HG03439 (cell line): ENCODE measurements around the gene DAPK3.
"Not testable (repeated sequence)": the region's sequence is repeated elsewhere in the genome, so short reads cannot be mapped to it uniquely, and the experiment has no call there.

ENCODE experiments used
- ATAC-seq: cut with Tn5 transposase; IDR thresholded peaks from one replicate; pipeline ENCODE4 v1.9.1; 2021; ENCODE audit warnings: mild to moderate bottlenecking, moderate library complexity; ENCODE audit not compliant: unreplicated experiment

Gene DAPK3

GRCh38 chr19:3970808-3971598 is at the start of gene DAPK3:
Gene DAPK3, minus strand, starts transcription at chr19:3971099. Its CDS starts 1,364 bp downstream, at chr19:3969735.
- ATAC-seq: peak; percentile 92

GRCh38 chr19:4019578-4019977 is 48.7 kb upstream of the DAPK3 start:
- no peak for ATAC-seq

- ATAC-seq: no peak
Observed at GRCh38 chr19:4018775-4019504, 48.0 kb upstream of the DAPK3 start.

GRCh38 chr19:4018140-4018613 is 47.3 kb upstream of the DAPK3 start:
- ATAC-seq: no peak

GRCh38 chr19:4016903-4017638 is 46.2 kb upstream of the DAPK3 start:
- no peak for ATAC-seq

GRCh38 chr19:4016486-4016885 is 45.6 kb upstream of the DAPK3 start:
- ATAC-seq: no peak

- no peak for ATAC-seq
Observed at GRCh38 chr19:4015705-4016402, 45.0 kb upstream of the DAPK3 start.

- no peak for ATAC-seq
Observed at GRCh38 chr19:4014541-4015491, 43.9 kb upstream of the DAPK3 start.

GRCh38 chr19:4013886-4014540 is 43.1 kb upstream of the DAPK3 start:
- no peak for ATAC-seq

GRCh38 chr19:4012975-4013634 is 42.2 kb upstream of the DAPK3 start:
- no peak for ATAC-seq

GRCh38 chr19:4012092-4012974 is 41.4 kb upstream of the DAPK3 start:
- no peak for ATAC-seq

GRCh38 chr19:4011430-4011829 is 40.5 kb upstream of the DAPK3 start:
- not testable (repeated sequence) for ATAC-seq

GRCh38 chr19:4010808-4011110 is 39.9 kb upstream of the DAPK3 start:
- ATAC-seq: no peak

GRCh38 chr19:4009990-4010807 is 39.3 kb upstream of the DAPK3 start:
- ATAC-seq: no peak

- ATAC-seq: peak; percentile 6
Observed at GRCh38 chr19:4007836-4008539, 37.1 kb upstream of the DAPK3 start.
